ENCODE data around the gene RGMA.

RGMA gene, protein sequence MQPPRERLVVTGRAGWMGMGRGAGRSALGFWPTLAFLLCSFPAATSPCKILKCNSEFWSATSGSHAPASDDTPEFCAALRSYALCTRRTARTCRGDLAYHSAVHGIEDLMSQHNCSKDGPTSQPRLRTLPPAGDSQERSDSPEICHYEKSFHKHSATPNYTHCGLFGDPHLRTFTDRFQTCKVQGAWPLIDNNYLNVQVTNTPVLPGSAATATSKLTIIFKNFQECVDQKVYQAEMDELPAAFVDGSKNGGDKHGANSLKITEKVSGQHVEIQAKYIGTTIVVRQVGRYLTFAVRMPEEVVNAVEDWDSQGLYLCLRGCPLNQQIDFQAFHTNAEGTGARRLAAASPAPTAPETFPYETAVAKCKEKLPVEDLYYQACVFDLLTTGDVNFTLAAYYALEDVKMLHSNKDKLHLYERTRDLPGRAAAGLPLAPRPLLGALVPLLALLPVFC

DNA sequence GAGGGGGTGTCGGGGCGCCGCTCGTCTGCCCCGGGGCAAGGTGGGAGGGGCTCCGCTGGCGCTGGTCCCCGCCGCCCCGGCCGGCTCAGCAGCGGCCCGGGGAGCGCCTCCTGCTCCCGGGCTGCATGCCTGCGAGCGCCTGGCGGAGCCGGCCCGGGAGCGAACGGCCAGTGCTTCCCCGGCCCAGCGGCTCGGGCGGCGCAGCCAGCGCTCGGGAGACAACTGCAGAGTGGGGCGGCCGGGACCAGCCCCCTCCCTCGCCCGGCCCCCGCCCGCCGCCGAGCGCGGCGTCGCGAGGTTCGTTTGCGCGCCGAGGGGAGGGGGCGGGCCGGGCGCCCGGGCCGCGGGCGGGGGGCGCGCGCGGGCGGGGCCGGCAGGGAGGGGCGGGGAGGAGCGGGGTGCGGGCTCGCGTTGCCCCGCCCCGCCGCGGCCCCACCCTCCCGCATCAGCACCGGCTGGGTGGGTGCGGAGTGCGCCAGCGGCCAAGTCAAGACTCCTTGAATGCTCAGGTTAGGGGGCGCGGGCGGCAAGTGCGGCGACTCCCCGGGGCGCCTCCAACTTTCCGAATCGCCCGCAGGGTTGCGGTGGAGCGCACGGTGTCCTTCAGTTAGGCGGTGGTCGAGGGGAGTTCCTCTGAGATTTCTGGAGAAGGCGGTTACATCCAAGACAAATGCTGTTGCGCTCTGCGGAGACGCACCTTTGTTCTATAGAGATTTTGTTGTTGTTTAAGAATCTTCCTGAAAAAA, at the start of gene RGMA:
TSS of gene RGMA (minus strand) at position 231 of the 746 bp plus-strand sequence. CDS start 279 bp downstream, outside the sequence.
- no peak for DNase-seq (ENCODE audit: low spot score)

DNA sequence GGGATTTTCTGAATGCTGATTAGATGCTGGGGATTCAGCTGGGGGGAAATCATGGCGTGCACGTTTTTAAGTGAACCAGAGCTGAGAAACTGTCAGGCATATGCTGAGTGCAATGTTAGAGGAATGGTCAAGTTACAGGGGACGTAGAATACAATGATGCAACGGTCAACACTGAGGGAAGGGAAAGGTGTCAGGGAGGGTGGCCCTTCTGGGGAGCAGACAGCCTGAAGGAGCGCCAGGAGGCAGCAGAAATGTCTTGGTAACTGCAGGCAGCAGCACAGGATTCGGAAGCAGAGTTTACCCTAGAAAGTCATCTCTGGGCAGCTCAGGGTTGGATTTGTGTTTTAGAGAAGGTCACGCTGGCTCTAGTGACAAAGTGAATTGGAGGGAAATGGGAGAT, 47.6 kb upstream of the RGMA start:
- no peak for DNase-seq (ENCODE audit: low spot score)

DNA sequence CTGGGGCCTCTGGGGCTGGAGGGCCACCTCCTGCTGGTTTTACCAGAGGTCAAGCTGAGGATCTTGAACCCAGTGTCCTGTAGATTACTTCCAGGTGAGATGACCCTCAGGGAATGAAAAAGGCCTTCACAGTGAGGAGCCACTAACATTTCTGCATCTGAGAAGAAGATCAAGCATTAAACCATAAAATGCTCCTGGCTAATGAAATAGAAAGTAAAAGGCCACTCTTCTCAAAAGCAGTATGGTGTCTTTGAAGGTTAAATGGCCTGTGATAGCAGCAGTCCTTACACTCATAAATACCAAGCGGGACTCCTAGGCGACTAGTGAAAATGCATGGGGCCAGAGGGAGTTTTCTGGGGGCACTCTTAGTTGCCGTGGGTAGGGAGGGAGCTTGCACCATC, 47.0 kb upstream of the RGMA start:
- no peak for DNase-seq (ENCODE audit: low spot score)

DNA sequence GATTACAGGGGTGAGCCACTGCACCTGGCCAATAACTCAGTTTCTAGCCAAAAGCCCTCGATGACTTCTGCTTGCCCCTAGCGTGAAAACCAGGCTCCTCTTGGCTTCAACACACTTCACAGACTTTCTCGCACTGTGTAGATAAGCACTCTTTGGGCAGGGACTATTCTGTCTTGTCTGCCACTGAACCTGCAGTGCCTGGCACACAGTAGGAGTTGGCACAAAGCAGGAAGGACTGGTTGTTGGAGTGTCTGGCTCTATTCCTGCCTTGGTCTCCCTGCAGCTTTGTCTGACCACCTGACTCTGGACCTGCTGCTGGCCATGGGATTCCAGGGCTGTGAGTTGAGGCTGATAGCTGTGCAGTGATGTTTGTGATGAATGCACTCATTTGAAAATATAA, 46.4 kb upstream of the RGMA start:
- no peak for DNase-seq (ENCODE audit: low spot score)

DNA sequence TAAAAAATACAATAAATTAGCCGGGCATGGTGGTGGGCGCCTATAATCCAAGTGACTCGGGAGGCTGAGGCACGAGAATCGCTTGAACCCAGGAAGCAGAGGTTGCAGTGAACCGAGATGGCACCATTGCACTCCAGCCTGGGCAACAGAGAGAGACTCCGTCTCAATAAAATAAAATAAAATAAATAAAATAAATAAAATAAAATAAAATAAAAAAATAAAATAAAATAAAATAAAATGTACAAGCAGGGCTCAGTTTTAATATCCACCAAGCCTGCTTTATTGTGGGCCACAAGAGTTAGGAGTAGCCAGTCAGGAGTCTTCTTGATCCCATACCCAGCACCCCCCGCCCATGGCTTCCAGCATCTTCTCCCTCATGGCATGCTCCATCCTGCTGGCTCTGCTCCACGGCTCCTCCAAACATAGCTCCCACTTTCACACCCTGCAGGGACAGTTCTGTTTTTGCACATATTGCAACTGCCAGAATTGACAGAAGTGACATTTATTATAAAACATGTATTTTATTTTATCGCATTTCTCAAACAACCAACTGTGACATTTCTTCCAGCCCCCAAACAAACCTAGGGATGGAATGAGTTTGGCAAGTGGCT, 42.6 kb upstream of the RGMA start:
- DNase-seq (ENCODE audit: low spot score), result no peak

DNA sequence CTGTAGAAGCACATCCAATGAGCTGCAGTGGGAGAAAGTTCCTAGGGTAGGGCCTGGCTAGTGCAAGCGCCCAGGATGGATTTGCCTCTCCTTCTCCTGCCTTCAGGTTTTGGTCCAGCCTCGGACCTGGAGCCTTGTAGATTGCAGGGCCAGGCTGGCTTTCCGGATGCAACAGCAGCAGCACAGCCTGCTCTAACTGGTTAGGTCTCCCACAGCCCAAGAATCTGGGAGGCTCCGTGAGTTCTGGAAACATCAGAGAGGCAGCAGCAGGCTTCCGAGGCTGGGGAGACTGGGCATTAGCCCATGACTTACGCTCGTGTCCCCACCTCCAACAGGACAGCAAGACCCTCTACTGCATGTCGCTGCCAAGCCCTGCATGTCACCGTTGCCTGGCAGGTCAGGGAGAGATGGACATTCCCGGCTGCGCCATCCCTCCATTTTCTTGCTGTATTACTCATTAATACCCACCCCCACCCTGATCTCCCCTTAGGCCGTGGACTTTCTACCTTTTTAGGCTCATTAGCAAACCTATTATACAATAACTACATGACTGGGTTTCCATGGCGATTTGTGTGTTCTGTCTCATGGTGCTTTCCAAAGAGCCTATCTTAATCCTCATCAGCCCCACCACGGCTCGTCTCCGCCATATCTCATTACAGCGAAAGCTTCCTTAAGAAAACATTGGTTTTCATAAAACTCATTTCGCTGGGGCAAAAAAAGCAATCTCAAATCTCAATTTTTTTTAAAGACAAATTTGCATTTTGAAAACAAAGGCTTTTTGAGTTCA, 40.9 kb upstream of the RGMA start:
- DNase-seq (ENCODE audit: low spot score), result no peak

DNA sequence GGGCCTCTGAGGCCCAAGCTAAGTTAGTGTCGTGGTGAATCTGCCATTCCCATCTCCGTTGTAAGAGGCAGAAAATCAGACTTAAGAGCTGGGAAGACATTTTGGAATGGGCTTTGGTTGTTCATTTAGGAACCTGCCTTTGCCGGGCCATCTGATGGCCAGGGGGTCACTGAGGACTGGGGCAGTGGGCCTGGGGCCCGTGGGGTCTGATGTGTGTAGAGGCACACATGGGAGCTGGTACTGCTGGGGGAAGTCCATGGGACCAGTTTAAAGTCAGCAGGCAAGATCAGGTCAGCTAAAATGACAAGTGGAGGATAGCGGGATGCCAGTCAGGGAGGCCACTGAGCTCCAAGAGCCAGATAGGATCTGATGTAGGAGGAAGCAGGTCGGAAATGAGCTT, 38.3 kb upstream of the RGMA start:
- DNase-seq (ENCODE audit: low spot score), result no peak

DNA sequence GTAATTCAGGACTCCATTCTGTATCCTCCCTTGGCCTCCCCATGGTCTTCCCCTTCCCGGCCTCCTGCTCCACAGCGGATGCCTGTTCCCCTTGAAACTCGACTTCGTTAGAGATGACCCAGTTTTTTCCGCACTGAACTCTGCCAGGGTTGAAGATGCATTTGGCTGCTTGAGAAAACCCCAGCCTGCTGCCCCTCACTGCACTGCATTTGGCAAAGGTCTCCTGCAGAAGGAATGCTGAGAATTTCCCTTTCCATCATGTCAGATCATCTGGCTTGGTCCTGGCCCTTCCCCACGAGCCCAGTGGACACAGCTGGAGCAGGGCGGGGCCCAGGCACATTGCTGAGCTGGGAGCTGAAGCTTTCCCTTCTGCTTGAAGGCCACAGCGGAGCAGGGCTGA, 37.6 kb upstream of the RGMA start:
- no peak for DNase-seq (ENCODE audit: low spot score)

DNA sequence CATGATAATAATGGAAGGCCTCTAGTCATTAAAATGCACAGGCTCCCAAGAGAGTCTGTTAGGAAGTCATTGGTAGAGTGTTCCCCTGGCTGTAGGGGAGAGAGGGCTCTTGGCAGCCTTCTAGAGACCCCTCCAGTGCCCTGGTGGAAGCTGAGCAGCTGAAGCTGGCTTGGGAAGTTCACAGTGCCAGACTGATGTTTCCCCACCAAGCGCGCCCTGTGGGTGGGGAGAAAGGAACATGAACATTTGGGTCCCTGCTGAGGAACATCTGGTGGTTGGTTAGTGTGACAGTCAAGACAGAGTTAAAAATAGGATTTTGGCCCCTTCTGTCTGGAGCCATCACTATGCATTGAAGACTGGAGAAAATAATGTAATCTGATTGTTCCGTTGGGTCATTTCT, 37.1 kb upstream of the RGMA start:
- no peak for DNase-seq (ENCODE audit: low spot score)

DNA sequence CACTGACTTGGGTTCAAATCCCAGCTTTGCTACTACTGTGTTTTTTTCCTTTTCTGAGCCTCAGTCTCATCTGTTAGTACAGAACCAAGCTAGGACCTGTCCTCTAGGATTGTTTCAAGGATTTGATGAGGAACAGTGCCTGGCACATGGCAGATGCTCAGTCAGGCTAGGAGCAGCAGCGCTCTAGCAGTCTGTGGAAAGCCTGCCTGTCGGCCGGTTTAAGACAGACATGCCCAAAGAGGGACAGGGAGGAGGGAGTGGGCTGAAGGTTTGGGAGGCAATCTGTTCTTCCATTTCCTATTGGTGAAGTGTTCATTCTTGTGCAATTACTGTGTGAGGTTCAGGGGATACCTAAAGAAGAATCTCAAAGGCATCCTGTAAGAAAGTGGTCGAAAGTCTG, 35.1 kb upstream of the RGMA start:
- DNase-seq (ENCODE audit: low spot score), result no peak

DNA sequence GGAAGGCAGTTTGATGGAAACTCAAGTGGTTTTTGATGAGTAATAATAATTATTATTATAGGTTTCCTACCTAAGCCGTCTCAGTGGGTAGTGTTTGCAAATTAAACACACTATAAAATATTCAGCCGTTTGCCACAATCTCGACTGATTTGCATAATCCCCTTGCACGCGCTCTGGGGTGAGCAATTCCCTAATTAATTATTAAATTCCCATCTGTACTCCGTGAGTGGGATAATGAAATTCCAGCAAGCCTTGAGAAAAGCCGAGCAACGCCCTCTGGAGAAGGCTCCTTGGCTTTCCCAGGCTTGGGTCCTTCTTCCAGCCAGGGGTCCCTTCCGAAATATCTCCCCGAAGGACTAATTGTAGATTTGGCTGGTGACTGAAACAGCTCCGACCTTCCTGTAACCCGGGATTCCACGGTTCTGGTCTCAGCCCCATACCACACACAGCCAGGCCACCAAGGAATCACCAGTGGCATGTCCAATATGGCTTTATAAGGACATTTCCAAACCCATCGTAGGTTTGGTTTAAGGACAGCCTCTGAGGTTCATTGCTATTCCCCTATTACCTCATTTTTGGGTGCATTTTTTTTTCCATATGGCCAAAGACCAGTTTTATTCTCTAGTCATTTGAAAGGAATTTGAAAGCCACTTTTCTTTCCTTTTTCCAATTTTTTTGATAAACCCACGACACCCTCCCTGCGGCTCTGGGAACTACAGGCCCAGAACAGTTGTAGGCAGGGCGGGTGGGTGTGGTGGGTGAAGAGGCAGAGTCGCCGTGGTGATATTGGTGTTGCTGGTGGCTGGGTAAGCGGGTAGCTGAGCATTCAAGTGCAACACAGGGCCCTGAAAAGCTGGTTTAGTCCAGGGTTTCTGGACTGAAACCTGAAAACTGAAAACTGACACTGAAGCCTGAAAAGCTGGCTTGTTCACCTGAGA, 33.2 kb upstream of the RGMA start:
- DNase-seq (ENCODE audit: low spot score), result no peak

DNA sequence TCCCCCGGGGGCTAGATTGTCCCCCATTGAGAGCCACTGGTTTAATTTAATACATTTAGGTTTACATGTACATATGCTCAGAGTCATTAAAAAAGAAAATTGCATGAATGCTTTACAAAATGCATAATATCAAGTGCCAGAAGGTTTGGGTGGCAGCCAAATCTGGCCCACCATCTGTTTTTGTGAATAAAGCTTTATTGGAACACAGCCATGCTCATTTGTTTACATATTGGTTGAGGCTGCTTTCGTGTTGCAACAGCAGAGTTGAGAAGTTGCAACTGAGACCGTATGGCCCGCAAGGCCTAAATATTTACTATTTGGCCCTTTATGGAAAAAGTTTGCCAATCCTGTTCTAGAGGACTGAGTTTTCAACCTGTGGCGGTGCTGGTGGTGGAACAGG, 32.1 kb upstream of the RGMA start:
- DNase-seq (ENCODE audit: low spot score), result no peak

DNA sequence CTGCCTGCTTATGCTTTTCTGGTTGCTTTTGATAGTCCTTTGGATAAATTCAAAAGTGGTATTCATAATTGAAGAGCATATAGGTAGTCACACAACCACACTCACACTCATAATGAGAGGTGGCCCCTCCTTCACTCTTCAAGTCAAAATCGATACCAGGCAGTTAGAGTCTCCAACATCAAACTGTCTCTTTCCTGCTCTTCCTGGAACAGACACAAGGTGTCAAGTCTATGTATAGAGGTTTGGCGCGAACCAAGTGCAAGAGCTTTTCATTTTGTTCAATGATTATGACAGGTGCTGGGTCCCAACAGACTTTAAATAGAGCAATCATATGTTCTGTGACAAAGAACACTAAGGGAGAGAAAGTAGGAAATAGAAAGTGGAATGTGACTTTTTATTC, 29.9 kb upstream of the RGMA start:
- DNase-seq (ENCODE audit: low spot score), result no peak

DNA sequence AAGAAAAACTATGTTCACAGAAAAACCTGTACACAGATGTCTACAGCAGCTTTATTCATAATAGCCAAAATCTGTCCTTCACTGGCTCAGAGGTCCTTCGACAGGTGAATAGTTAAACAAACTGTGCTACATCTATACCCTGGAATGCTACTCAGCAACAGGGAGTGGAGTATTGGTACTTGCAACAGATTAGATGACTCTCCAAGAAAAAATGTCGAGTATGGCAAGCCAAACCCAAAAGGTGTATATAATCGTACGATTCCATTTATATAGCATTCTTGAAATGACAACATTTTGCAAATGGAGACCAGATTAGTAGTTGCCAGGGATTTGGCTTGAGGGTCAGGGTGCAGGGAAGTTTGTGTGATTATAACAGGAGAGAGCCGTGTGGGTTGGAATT, 22.4 kb upstream of the RGMA start:
- no peak for DNase-seq (ENCODE audit: low spot score)

DNA sequence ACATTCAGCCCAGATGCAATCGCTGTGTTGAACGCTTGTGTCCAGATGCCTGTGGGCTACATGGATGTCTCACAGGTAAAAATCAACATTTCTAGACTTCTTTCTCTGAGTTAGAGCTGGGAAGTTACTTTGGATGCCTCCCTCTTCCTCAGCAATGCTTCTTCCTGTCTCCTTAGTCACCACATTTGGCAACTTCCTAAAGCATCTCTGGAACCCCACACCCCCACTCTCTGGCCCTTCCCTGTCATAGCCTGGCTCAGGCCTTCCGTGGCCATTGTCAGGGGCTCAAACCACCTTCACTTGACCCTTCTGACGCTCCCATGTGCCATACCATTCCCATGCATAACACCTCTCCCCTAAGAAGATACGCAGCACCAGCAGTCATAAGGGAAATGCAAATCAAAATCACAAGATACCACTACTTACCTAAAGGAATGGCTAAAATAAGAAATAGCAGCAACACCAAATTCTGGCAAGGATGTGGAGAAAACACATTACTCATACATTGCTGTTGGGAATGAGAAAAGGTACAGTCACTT, 21.6 kb upstream of the RGMA start:
- DNase-seq (ENCODE audit: low spot score), result no peak

DNA sequence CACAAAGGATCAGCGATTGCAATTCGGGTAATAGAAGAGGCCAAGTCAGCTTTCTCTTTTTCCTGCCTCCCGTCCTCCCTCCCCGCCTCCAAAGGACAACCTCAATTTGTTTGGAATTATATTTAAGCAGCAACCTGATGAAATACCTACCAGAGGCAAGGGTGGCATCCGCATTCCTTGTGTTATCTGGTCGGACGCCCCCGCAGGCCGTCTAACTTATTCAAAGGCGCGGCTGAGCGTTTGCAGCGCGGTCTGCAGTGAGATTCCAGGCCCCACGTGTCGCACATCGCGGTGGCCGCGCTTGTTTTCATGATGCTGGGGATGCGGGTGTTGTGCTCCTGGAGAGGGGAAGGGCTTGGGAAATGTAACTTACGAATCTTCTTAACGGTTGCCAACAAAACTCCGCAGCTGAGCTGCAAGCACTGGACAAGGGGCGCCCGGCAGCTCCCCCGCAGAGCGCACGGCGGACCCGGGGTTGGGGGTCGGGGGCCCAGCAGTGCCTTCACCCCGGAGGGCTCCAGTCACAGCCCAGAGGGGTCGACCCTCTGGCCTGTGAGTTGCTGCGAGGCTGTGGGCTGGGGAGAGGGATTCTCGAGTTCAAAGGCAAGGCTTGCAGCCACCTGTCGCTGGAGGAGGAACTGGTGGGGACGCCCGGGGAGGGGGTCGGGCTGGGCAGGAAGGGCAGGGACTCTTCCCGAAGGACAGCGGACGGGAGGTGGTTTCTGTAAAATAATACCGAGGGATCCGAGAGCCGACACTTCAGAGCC, 20.5 kb upstream of the RGMA start:
- no peak for DNase-seq (ENCODE audit: low spot score)

DNA sequence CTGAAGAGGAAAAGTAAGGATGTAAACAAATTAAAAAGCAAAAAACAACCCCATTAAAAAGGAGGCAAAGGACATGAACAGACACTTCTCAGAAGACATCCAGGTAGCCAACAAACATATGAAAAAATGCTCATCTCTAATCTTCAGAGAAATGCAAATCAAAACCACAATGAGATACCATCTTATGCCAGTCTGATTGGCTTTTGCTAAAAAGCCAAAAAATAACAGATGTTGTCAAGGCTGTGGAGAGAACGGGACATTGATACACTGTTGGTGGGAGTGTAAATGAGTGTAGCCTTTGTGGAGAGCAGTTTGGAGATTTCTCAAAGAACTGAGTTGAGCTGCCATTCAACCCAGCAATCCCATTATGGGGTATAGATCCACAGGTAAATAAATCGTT, 18.6 kb upstream of the RGMA start:
- DNase-seq (ENCODE audit: low spot score), result no peak

DNA sequence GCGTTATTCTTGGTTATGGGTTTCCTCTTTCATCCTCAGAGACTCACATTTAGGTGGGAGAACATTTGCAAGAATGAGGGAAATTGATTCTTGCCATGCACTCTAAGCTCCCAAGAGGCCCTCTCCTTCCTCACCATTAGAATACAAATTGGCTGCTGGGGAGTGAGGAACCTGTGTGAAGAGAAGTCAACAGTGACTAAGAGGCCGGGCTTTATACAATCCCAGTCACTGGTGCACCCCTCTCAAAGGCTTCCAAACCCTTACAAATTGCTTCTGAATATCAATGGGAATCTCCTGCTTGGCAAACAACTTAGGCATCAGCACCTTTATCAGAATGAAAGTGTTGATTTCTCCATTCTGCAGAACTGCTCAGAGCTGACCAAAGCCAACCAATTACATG, 16.5 kb upstream of the RGMA start:
- no peak for DNase-seq (ENCODE audit: low spot score)

DNA sequence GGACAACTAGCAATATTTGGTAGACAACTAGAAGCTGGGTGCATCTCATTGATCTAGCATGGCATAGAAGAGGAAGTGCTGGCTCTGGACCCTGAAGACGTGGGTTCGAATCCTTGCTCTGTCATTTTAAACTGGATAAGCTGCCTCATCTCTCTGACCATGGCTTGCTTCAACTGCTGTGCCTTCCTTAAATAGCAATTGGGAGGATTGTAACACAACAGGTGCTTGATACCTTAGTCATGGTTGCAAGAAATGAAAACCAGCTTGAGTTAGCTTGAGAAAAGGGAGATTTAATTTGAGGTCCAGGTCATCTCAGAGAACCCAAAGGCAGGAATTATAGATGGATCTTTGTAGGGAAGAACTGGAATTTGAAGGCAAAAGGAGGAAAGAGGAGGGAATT, 14.8 kb upstream of the RGMA start:
- DNase-seq (ENCODE audit: low spot score), result no peak

DNA sequence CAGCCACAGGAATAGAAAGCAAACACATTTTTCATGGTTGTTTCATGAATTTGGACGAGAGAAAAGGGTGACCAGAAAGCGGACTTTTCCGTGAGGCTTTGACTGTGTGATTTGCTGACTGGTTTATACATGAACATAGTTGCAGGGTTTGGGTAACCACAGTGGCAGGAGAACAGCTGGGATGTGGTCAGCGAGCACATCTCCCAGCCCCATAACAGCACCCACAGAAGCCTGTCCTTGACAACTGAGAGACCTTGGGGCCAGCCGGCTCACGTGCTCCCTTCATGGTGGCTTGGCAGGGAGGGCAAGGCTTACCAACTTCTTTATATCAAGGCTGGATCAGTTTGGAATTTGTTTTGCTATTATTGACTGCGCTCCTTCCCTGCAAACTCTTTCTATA, 13.2 kb upstream of the RGMA start:
- no peak for DNase-seq (ENCODE audit: low spot score)

All from putamen (tissue), 1 donor.